ENCODE measurements around the gene PTPRN2.

PTPRN2 gene

GRCh38 chr7:158011941-158012340 is 575.7 kb downstream of the PTPRN2 start:
- no peak for DNase-seq (ENCODE audit: low spot score)

GRCh38 chr7:158010961-158011693 is 576.5 kb downstream of the PTPRN2 start:
- no peak for DNase-seq (ENCODE audit: low spot score)

- DNase-seq (ENCODE audit: low spot score) = no peak
These were observed 577.7 kb downstream of the PTPRN2 start for GRCh38 chr7:158009886-158010285.

- DNase-seq (ENCODE audit: low spot score) = no peak
These were observed 579.4 kb downstream of the PTPRN2 start for GRCh38 chr7:158008267-158008666.

- DNase-seq (ENCODE audit: low spot score) = no peak
These were observed 579.8 kb downstream of the PTPRN2 start for GRCh38 chr7:158007697-158008257.

GRCh38 chr7:158006841-158007696 is 580.6 kb downstream of the PTPRN2 start:
- DNase-seq (ENCODE audit: low spot score) = no peak

- no peak for DNase-seq (ENCODE audit: low spot score)
These were observed 582.1 kb downstream of the PTPRN2 start for GRCh38 chr7:158005531-158005930.

GRCh38 chr7:158004123-158004490 is 583.5 kb downstream of the PTPRN2 start:
- DNase-seq (ENCODE audit: low spot score) = no peak

GRCh38 chr7:158003441-158004122 is 584.0 kb downstream of the PTPRN2 start:
- no peak for DNase-seq (ENCODE audit: low spot score)

GRCh38 chr7:158002486-158003080 is 585.0 kb downstream of the PTPRN2 start:
- DNase-seq (ENCODE audit: low spot score) = no peak

- no peak for DNase-seq (ENCODE audit: low spot score)
These were observed 585.9 kb downstream of the PTPRN2 start for GRCh38 chr7:158001621-158002320.

GRCh38 chr7:158001003-158001402 is 586.6 kb downstream of the PTPRN2 start:
- DNase-seq (ENCODE audit: low spot score) = no peak

- DNase-seq (ENCODE audit: low spot score) = no peak
These were observed 587.5 kb downstream of the PTPRN2 start for GRCh38 chr7:158000160-158000559.

- DNase-seq (ENCODE audit: low spot score) = no peak
These were observed 588.6 kb downstream of the PTPRN2 start for GRCh38 chr7:157998884-157999552.

GRCh38 chr7:157997471-157997870 is 590.2 kb downstream of the PTPRN2 start:
- DNase-seq (ENCODE audit: low spot score) = no peak

GRCh38 chr7:157997080-157997440 is 590.6 kb downstream of the PTPRN2 start:
- DNase-seq (ENCODE audit: low spot score) = no peak

- no peak for DNase-seq (ENCODE audit: low spot score)
These were observed 591.1 kb downstream of the PTPRN2 start for GRCh38 chr7:157996359-157997079.

- no peak for DNase-seq (ENCODE audit: low spot score)
These were observed 591.8 kb downstream of the PTPRN2 start for GRCh38 chr7:157995815-157996214.

- DNase-seq (ENCODE audit: low spot score) = no peak
These were observed 593.3 kb downstream of the PTPRN2 start for GRCh38 chr7:157994319-157994718.

- DNase-seq (ENCODE audit: low spot score) = no peak
These were observed 594.1 kb downstream of the PTPRN2 start for GRCh38 chr7:157993406-157994105.
